Midbrain (tissue), 1 donor: ENCODE data around the gene NLRP6.
"Not testable (repeated sequence)": the region's sequence is repeated elsewhere in the genome, so short reads cannot be mapped to it uniquely, and the experiment has no call there.

ENCODE experiments used
- DNase-seq: peaks from one replicate; lab custom pipeline; 2025; lab: John Stamatoyannopoulos, UW

NLRP6 gene

DNA sequence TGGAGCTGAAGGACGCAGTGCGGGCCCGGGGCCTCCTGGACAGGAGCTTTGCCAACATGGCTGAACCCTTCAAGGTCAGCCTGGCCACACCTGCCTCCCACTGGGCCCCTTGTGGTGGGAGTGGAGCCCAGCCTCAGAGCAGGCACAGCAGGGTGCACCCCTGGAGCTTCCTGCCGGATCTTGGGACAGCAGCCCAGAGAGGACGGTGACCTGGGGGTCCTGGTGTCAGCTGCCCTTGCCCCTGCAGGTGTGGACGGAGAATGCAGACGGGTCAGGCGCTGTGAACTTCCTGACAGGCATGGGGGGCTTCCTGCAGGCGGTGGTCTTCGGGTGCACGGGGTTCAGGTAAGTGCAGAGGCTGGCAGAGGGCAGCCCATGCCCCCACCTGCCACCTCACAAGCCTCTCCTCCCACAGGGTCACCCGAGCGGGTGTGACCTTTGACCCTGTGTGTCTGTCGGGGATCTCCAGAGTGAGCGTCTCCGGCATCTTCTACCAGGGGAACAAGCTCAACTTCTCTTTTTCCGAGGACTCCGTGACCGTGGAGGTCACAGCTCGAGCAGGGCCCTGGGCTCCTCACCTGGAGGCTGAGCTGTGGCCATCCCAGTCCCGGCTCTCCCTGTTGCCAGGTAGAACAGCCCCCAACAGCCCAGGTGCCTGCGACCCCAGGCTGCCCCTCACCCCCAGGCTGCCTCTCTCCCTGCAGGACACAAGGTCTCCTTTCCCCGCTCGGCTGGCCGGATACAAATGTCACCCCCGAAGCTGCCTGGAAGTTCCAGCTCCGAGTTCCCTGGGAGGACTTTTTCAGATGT is 15.8 kb downstream of the NLRP6 start:
- no peak for DNase-seq

DNA sequence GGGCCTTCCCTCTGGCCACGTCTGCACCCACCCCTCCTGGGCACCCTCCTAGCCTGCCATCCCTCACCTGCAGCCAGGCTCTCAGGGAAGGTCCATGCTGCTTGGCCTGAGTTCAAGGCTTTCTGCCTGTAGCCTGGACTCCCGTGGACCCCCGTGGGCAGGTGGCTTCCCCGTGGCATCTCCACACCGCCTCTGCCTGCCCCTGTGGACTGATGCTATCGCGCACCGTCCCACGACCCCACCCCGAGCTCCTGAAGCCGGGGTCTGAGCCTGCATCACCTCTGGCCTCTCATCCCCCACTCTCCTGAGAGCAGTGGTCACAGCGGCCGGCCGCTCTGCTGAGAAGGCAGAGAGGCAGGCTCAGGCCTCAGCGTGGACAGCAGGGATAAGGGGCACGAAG is 16.6 kb downstream of the NLRP6 start:
- no peak for DNase-seq

DNA sequence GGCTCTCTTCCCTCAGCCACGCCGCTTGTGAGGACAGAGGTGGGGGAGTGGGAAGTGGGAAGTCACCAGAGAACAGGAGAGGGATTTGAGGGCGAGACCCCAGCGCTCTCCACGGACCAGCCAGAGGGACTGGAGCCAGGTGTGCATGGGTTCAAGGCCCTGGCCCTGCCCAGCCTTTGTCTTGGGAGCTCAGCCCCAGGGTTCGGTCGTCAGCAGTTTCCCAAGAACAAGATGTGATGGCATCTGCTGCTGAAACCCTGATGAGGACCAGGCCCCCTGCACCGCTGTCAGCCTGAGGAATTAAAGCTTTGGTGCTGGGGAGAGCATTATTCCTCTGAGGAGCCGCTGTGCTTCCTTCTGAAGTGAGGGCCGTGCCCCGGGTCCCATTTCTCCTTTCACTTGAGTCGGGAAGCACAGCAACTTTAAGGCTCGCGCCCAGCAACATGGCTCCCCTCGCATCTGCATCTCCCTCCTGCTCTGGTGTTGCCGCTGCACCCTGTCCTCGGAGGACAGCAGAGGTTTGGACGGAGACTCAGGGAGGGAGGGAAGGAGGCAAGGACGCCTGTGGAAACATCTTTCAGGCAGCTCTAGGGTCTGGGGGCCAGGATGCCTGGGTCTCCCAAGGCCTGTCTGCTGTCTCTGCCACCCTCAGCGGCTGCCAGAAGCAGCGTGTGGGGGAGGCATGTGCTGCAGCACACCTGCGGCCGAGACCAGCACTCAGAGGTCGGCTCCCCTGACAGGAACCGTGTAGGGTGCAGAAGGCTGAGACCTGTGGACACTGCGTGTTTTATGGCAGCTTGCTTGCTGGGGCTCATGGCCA is 17.4 kb downstream of the NLRP6 start:
- no peak for DNase-seq

DNA sequence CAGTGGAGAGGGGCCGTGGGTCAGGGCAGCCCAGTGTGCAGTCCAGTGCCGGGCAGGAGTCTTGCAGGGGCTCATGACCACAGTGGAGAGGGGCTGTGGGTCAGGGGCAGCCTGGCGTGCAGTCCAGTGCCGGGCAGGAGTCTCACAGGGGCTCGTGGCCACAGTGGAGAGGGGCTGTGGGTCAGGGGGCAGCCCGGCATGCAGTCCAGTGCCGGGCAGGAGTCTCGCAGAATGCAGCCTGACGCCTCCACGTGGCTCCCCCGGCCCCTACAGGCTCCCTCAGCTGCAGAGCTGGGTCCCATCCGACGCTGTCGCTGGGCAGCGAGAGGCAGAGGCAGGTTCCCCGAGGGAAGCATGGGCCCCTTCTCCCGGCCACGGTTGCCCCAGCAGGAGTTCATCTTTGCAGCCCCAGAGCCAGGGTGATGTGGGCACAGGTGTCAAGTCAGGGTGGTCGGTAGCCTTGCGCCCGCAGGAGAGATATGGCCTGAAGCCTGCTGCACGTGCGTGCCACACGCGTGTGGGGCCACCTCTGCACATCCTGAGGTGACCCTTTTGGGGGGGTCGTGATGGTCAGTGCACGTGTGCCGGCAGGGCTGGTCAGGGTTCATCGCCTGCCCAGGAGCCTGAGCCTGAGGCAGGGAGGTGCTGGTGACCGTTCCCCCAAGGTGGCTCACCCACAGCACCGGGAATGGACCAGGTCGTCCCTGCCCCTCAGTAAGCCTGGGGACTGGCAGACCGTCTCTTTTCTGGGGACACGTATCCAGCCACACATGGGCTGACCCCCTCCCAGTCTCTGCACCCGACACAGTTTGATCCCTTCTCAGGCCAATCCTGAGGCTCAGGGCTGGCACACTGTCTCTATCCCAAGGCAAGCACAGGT is 18.2 kb downstream of the NLRP6 start:
- DNase-seq: no peak

DNA sequence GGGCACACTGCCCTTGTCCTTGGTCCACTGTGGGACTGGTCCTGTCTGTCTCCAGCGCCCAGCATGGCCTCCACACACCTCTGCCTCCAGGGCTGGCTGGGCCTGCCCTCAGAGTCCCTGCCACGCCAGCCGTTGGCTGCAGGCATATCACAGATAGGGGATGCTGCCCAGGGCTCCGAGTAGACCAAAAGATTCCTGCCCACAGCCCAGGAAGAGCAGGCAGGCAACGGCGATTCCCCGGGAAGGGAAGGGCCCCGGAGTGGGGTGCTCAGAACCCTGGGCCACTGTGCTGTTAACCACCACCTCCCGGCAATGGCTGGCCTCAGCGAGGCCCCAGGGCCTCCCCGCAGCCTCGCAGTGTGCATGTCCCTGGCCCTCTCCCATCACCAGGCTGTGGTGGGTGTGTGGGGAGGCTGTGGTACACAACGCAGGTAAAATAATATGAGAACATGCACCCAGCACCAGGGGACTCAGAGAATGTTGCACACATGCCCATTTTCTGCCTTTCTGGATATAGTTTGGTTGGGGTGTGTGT is 18.9 kb downstream of the NLRP6 start:
- DNase-seq: no peak

DNA sequence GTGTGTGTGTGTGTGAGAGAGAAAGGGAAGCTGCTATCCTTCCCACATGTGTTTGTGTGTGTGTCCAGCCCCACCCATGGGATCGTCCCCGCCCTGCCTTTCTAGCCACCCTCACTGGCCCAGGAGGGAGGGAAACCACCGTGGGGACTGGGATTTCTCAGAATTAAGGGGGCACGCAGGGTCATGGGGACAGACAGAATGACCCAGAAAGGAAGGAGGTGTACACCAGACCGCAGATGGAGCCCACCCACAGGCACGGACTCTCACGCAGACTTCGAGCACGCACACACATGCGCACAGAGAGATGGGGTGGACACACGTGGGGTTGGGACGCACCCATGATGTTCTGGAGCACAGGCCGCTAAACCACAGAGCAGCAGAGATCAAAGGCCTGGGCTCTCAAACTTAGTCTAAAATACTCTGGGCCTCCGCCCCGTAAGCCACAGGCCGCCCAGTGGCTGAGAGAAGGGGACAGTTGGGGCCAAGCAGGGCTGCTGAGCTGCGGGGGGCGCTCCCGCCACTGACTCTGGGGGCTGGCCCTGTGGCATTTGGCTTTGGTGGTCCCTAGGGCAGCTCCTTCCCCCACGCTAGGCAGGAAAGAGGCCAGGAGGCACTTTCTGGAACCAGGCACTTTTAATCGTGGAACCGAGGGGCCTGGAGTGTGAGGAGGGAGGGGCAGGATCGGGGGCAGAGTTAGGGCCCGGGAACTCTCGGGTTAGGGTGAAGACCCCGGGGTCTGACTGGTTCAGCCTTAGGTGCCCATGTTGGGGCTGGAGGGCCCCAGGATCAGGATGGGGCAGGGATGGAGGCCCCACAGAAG is 19.6 kb downstream of the NLRP6 start:
- DNase-seq: no peak

DNA sequence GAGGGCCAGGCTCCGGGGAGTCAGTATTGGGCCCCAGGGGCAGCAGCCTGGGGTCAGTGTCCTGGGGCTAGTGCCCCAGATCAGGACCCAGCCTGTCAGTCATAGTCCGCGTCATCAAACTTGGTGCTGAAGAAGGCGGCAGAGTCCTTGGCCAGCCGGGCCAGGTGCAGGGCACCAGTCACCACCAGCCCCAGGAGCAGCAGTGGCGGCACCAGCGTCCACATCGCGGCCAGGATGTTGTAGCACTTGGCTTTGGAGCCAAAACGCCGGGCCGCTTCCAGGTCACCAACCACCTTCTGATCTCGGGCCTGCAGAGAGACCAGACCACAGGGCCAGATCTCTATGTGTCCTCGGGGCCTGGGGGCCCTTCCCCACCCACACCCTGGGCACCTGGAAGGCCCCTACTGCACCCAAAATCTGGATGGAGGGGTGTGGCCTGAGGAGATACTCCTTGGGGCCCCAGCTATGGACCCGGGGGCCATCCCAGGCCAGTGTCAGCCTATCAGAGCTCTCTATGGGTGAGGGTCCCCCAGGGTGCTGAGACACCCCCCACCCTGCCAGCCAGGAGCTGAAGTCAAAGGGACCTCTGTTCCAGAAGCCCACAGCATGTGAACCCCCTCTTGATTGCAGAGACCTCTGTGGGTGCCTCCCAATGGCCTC is 20.3 kb downstream of the NLRP6 start:
- no peak for DNase-seq

DNA sequence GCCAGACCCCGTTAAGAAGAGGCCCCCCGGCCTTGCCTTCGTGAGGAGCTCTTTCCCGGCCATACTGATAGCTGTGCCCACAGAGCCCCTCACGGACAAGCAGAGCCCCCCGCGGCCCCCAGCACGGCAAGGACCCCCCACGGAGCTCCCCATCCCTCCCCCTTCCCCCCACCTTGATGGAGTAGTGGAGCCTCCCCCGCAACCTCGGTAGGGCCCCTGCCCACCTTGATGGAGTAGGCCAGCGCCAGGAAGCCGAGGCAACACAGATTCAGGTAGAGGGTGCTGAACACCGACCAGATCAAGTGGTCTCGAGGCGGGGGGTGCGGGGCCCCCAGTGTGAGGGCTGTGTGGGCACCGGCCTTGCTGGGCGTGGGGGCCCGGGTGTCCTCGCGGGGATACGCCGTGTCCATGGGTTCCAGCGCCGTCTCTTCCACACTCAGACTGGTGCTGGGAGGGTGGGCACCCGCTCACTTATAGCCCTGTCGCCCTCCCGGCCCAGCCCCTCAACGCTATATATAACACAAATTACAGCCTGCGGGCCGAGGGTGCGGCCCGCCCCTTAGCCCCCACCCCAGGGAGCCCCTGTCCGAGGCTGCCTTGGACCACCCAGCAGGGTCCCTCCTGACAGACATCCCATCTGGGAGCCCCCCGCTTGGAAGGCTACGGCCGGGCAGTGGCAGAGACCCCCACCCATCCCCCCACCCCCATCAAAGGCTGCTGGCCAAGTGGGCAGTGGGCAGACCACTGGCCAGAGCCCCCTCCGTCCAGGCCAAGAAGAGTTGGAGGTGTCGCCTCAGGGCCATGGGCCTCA is 21.1 kb downstream of the NLRP6 start, which contains the start of gene IFITM5:
Gene IFITM5 (minus strand): TSS at position 446 of the 811 bp plus-strand sequence. CDS start 36 bp downstream, at position 410.
- DNase-seq: no peak

DNA sequence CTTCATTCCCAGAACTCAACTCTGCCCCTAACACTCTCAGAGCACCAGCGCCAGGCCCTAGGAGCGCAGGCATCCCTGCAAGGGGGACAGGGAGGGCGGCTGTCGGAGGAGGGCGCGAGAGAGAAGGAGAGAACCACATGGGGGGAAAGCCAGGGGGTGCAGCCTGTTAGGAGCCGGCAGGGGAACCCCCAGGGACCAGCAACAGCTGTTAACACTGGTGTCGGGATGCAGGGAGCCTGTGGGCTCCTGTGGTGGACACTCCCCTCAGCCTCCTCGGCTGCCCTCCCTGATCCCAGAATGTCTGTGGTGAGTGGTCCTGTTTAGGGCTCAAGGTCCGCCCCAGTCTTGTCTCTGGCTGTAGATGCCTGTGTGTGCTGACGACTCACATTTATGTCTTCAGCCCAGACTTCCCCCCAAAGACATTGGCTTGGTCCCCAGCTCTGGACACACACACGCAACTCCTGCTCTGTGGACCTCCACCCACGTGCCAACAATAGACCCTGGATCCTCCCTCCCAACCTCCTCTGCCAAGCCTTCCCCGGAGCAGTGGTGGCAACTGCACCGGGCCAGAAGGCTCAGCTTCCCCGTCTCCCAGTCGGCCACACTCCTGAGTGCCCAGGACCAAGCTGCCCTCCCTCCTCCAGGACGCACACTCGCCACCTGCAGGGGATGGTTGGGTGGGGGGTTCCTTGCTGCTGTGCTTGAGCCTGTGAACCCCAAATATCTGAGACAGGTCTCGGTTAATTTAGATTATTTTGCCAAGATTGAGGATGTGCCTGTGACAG is 21.9 kb downstream of the NLRP6 start:
- no peak for DNase-seq

DNA sequence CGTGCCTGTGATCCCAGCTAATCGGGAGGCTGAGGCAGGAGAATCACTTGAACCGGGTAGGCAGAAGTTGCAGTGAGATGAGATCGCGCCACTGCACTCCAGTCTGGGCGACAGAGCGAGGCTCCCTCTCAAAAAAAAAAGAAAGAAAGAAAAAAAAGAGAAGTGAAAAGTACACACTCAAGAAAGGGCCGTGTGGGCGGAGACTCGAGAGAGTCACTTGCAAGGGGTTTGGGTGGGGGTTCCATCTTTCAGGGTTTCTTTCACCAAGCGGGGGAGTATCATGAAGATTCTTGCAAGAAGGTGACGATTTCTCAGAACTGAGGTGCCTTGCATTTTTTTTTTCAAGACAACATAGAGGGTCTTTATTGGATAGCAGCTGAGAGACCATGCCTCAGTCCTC is 25.2 kb downstream of the NLRP6 start:
- DNase-seq: no peak

DNA sequence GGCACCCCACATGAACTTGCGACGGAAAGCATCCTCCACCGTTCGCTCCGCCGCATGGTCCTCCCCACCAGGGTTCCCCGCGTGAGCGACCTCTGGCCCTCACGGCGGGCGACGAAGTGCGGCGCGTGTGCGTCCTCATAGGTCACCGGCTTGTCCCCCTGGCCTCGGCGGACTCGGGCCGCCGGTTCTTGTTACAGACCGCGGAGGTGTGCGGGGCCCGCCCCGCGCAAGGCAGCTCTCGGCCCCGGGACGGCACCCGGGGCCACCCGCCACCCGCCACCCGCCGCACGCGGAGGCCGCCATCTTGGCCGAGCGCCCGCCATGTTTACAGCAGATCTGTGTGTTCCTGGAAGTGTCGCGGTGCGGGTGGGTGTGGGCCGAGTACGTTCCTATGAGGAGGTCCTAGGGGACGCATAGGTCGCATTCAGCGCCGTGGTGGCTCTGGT is 25.9 kb downstream of the NLRP6 start:
- DNase-seq: no peak

DNA sequence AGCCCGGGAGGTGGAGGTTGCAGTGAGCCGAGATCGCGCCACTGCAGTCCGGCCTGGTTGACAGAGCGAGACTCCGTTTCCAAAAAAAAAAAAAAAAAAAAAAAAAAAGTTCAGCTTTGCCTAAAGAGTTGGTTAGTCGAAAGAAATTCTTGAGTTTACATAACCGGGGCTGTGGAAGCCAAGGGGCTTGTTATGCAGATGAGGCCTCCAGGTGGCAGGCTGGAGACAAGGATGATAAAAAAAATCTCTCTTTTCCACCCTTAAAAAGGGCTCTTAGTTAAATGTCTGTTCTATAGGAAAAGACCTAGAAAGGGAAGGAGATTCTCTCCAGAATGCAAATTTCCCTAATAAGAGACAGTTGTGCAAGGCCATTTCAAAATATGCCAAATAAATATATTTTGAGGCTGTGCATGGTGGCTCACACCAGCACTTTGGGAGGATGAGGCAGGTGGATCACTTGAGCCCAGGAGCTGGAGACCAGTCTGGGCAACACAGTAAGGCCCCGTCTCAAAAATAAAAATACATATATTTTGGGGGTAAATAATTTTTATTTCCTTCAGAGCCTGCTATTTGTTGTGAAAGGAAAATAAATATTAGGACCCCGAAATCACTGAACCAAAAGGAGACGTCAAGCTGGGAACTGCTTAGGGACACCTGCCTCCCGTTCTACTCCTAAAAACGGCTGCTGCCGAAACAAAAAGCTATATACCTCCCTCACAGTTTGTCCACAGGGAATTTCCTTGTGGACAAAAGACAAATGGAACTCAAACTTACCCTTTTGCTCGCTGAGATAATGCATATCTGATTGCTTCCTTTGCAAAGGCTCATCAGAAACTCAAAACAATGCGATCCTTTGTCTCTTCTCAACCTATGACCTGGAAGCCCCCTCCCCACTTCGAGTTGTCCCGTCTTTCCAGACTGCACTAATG is 27.0 kb downstream of the NLRP6 start:
- peak; percentile 26 for DNase-seq

DNA sequence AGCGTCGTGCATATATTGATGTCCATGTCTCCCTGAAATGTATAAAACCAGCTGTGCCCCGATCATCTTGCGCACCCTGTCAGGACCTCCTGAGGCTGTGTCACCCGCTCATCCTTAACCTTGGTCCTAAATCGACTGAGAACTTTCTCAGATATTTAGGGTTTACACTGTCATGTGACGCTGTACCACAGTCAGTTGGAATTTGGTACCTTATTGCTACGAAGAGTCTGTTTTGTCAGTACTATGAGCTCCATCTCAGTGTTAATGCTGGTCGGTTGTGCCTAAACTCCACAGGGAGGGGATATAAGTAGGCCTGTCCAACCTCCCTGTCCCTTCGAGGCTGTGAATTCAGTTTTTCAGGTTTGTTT is 27.6 kb downstream of the NLRP6 start:
- no peak for DNase-seq

DNA sequence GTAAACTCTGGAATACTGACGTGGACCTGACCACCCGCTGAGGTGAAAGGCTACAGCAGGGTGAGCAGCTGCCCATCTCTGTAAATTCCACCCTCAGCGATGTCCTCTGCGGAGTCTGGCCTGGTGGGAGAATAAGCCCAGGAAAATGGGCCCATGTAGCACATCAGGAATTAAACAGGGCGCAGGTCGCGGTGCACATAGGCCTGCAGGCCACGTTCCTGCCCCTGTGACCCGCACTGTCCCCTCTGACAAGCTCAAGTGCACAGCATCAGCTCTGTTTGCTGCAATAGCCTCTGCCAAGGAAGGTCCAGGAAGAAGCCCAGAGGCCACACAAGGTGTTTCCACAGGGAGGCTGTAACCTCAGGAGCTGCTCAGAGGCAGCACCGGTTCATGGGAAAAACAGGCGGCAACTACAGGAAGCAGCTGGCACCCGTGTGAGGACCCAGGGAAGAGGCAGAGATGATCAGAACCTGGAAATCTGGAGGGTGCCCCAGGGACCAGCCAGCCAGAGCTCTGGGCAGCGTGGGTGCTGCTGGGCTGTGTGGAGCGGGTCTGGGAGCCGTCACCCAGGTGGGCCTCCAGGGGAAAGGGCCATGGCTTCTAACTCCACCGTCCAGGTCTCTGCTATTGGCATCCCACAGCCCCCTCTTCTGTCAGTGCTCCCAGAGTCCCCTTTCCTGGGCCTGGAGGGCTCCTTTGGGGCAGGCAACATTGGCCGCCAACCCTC is 28.6 kb downstream of the NLRP6 start:
- no peak for DNase-seq

DNA sequence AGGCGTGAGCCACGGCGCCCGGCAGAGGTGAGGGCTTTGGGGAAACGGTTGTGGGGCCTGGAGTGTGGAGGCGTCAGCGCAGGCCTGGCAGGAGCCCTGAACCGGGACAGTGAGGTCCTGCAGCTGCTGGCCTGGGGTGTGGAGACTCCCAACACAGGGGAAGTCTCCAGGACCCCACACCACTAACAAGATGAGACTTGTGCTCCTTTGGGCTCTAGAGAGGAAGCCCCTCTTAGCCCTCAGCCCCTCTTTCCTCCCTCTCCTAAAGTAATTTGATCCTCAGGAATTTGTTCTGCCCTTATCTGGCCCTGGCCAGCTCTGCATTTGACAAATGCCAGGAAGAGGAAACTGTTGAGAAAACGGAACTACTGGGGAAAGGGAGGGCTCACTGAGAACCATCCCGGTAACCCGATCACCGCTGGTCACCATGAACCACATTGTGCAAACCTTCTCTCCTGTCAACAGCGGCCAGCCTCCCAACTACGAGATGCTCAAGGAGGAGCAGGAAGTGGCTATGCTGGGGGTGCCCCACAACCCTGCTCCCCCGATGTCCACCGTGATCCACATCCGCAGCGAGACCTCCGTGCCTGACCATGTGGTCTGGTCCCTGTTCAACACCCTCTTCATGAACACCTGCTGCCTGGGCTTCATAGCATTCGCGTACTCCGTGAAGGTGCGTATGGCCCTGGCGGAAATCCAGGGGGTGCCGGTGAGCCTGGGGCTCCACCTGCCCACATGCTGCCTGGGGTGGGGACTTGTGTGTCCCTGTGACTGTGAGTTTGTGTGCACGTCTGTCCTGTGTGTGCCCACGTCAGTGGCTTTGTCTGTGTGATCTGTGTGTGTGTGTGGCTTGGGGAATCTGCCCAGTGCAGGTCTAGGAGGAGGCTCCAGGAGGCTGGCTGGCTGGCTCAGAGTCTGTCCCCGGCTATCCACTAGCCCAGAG is 29.8 kb downstream of the NLRP6 start, which contains the start of gene IFITM2:
Gene IFITM2 (plus strand): TSS at position 51 of the 943 bp plus-strand sequence. CDS start 377 bp downstream, at position 428.
- not testable (repeated sequence) for DNase-seq
